Measurements from ENCODE around the gene ACSM4. TPM values are rescaled to one million over a fixed set of nuclear protein-coding genes. Genes with fewer than 3 reads are reported as not detected.
"Not testable (repeated sequence)": the region's sequence is repeated elsewhere in the genome, so short reads cannot be mapped to it uniquely, and the experiment has no call there.

ACSM4 gene
- total RNA-seq, 2 donors from 2014 or later = not detected

GRCh38 chr12:7282844-7283243, 21.0 kb upstream of the ACSM4 start:
- Histone ChIP-seq H3K9me3 (peaks cover 0 to 18% of the 10 kb centered on the region in 2 donors), H3K36me3 (no peaks in the 10 kb centered on the region), H3K27me3 (no peaks in the 10 kb centered on the region), H3K4me1 (no peaks in the 10 kb centered on the region), H3K27ac (no peak overlapping the region), H3K4me3 (no peak overlapping the region)
- DNase-seq (ENCODE audit: low spot score) = no peak
- no peak for TF ChIP-seq CTCF (IDR thresholded peaks at IDR 0.05)

- TF ChIP-seq CTCF (IDR thresholded peaks at IDR 0.05) = no peak
- no peaks in the 10 kb centered on the region for H3K27me3 ChIP-seq
- peaks cover 0 to 13% of the 10 kb centered on the region in 2 donors for H3K9me3 ChIP-seq
- no peaks in the 10 kb centered on the region for H3K36me3 ChIP-seq
- no peak for DNase-seq (ENCODE audit: low spot score)
- no peak overlapping the region for H3K4me3 ChIP-seq
- H3K4me1 ChIP-seq = no peaks in the 10 kb centered on the region
- no peak overlapping the region for H3K27ac ChIP-seq
Observed at GRCh38 chr12:7289743-7290142, 14.1 kb upstream of the ACSM4 start.

- H3K36me3 ChIP-seq; H3K27ac ChIP-seq; DNase-seq (ENCODE audit: low spot score); H3K4me3 ChIP-seq; H3K4me1 ChIP-seq; H3K27me3 ChIP-seq: not testable (repeated sequence)
- peaks cover 0 to 11% of the 10 kb centered on the region in 2 donors for H3K9me3 ChIP-seq
Observed at GRCh38 chr12:7290588-7290987, 13.3 kb upstream of the ACSM4 start.

- Histone ChIP-seq H3K9me3 (no peaks in the 10 kb centered on the region), H3K4me1 (no peaks in the 10 kb centered on the region), H3K27me3 (no peaks in the 10 kb centered on the region), H3K4me3 (no peak overlapping the region), H3K36me3 (no peaks in the 10 kb centered on the region), H3K27ac (no peak overlapping the region)
- no peak for DNase-seq (ENCODE audit: low spot score)
- no peak for TF ChIP-seq CTCF (IDR thresholded peaks at IDR 0.05)
Observed at GRCh38 chr12:7292300-7292699, 11.6 kb upstream of the ACSM4 start.

- no peak overlapping the region for H3K27ac ChIP-seq
- DNase-seq (ENCODE audit: low spot score) = no peak
- no peaks in the 10 kb centered on the region for H3K4me1 ChIP-seq
- no peaks in the 10 kb centered on the region for H3K27me3 ChIP-seq
- H3K9me3 ChIP-seq = no peaks in the 10 kb centered on the region
- TF ChIP-seq CTCF (IDR thresholded peaks at IDR 0.05) = no peak
- no peak overlapping the region for H3K4me3 ChIP-seq
- no peaks in the 10 kb centered on the region for H3K36me3 ChIP-seq
Observed at GRCh38 chr12:7293670-7294069, 10.2 kb upstream of the ACSM4 start.

- TF ChIP-seq CTCF (IDR thresholded peaks at IDR 0.05) = no peak
- H3K4me3 ChIP-seq = no peak overlapping the region
- no peaks in the 10 kb centered on the region for H3K36me3 ChIP-seq
- no peaks in the 10 kb centered on the region for H3K9me3 ChIP-seq
- no peaks in the 10 kb centered on the region for H3K4me1 ChIP-seq
- H3K27me3 ChIP-seq = no peaks in the 10 kb centered on the region
- H3K27ac ChIP-seq = no peak overlapping the region
- no peak for DNase-seq (ENCODE audit: low spot score)
Observed at GRCh38 chr12:7295529-7295928, 8.3 kb upstream of the ACSM4 start.
